GM12878 (cell line): ENCODE results near the gene AEN. TPM values are rescaled to one million over a fixed set of nuclear protein-coding genes. Genes with fewer than 3 reads are reported as not detected.

ENCODE experiments used
- ATF3 ChIP-seq: IDR thresholded peaks from 2 replicates; pipeline ENCODE4 v1.6.1; 2011; ENCODE audit warnings: low read depth, mild to moderate bottlenecking, low read length, moderate library complexity, borderline replicate concordance; ENCODE audit errors: extremely low read depth
- CBX5 ChIP-seq: sonication (generic); IDR thresholded peaks from 2 replicates; pipeline ENCODE4 v1.6.1; 2016; ENCODE audit warnings: low read depth, moderate library complexity, mild to moderate bottlenecking, inconsistent platforms
- DPF2 ChIP-seq: fragments of 450-650 bp; IDR thresholded peaks from 2 replicates; pipeline ENCODE4 v1.6.1; 2017; ENCODE audit warnings: mild to moderate bottlenecking
- E4F1 ChIP-seq: fragments of 450-650 bp; IDR thresholded peaks from 2 replicates; pipeline ENCODE4 v1.6.1; 2018; ENCODE audit warnings: borderline replicate concordance, mild to moderate bottlenecking; ENCODE audit not compliant: partially characterized antibody
- GABPA ChIP-seq: IDR thresholded peaks from 2 replicates; pipeline ENCODE4 v1.6.1; 2014; ENCODE audit warnings: antibody characterized with exemption, low read depth, mild to moderate bottlenecking, inconsistent platforms
- IKZF1 ChIP-seq: fragments of 450-650 bp; conservative IDR thresholded peaks from 2 replicates; pipeline ENCODE4 v1.6.1; 2017; ENCODE audit warnings: antibody characterized with exemption, mild to moderate bottlenecking
- LARP7 ChIP-seq: fragments of 450-650 bp; IDR thresholded peaks from 2 replicates; pipeline ENCODE4 v1.6.1; 2017; ENCODE audit warnings: mild to moderate bottlenecking
- MXI1 ChIP-seq: fragments of 150-350 bp; IDR thresholded peaks from 2 replicates; pipeline ENCODE4 v1.6.1; 2011; ENCODE audit warnings: low read depth, mild to moderate bottlenecking, inconsistent platforms, low read length, improper control_type of control experiment
- NFXL1 ChIP-seq: fragments of 450-650 bp; IDR thresholded peaks from 2 replicates; pipeline ENCODE4 v1.6.1; 2017; ENCODE audit warnings: antibody characterized with exemption, mild to moderate bottlenecking, borderline replicate concordance
- NR2C1 ChIP-seq: fragments of 450-650 bp; IDR thresholded peaks from 2 replicates; pipeline ENCODE4 v1.6.1; 2017; ENCODE audit warnings: antibody characterized with exemption, mild to moderate bottlenecking, moderate library complexity
- NR2C2 ChIP-seq: IDR thresholded peaks from 2 replicates; pipeline ENCODE4 v1.6.1; 2011; ENCODE audit warnings: borderline replicate concordance, low read depth; ENCODE audit not compliant: control insufficient read depth, insufficient read length
- POLR2AphosphoS2 ChIP-seq: IDR thresholded peaks from 2 replicates; pipeline ENCODE4 v1.6.1; 2011; ENCODE audit warnings: low read depth, mild to moderate bottlenecking, low read length, improper control_type of control experiment, moderate library complexity
- POLR2AphosphoS5 ChIP-seq: IDR thresholded peaks from 2 replicates; pipeline ENCODE4 v1.6.1; 2011; ENCODE audit warnings: mild to moderate bottlenecking, low read length, inconsistent platforms
- RFX5 ChIP-seq: IDR thresholded peaks from 2 replicates; pipeline ENCODE4 v1.6.1; 2011; ENCODE audit warnings: low read depth, low read length, improper control_type of control experiment
- USF1 ChIP-seq: IDR thresholded peaks from 2 replicates; pipeline ENCODE4 v1.6.1; 2011; ENCODE audit warnings: borderline replicate concordance, low read depth, mild to moderate bottlenecking, moderate library complexity, mixed read lengths, low read length; ENCODE audit not compliant: insufficient read depth; ENCODE audit errors: extremely low read length
- WRNIP1 ChIP-seq: IDR thresholded peaks from 2 replicates; pipeline ENCODE4 v1.6.1; 2011; ENCODE audit warnings: low read depth, low read length, improper control_type of control experiment, borderline replicate concordance
- YBX1 ChIP-seq: fragments of 450-650 bp; IDR thresholded peaks from 2 replicates; pipeline ENCODE4 v1.6.1; 2016; ENCODE audit warnings: antibody characterized with exemption
- ZSCAN29 ChIP-seq: fragments of 450-650 bp; IDR thresholded peaks from 2 replicates; pipeline ENCODE4 v1.6.1; 2017; ENCODE audit warnings: mild to moderate bottlenecking, moderate library complexity
- polyA plus RNA-seq, 11 experiments: library from polyadenylated mRNA; depleted of rRNA in 4 of 11; unstranded in 6 of 11; stranded (reverse) in 5 of 11; fragments of >200 nt; fragmentation: Nextera tagmentation in 4 of 11; fragmentation: Illumina TruSeq in 1 of 11; extraction: Ambion mirVana in 4 of 11; extraction: Trizol in 1 of 11; gene quantifications; 1 replicate in 1 of 11; 2 replicates in 10 of 11; pipeline versions ENCODE4 v1.2.1 to v1.2.3, GENCODE V29; 2011 to 2016; ENCODE audit warnings: inconsistent platforms in 2 of 11, missing spikeins in 2 of 11, low read depth in 1 of 11
- total RNA-seq, 4 experiments: library from RNA; depleted of rRNA in 3 of 4; stranded (reverse); fragments of >200 nt in 3 of 4; fragmentation: Illumina TruSeq in 1 of 4; extraction: Trizol in 1 of 4; gene quantifications; 2 replicates each; pipeline versions ENCODE4 v1.2.1 to v1.2.3, GENCODE V29; 2013 to 2021
- TF ChIP-seq, protein P1 (sequence below), 3 experiments: IDR thresholded peaks in 2 of 3; conservative IDR thresholded peaks in 1 of 3; 2 replicates each; pipeline ENCODE4 v1.5.1; 2011; ENCODE audit warnings: low read depth in 3 of 3, low read length in 3 of 3, mild to moderate bottlenecking in 3 of 3, control low read depth in 2 of 3, moderate library complexity in 2 of 3, inconsistent platforms in 1 of 3, mixed read lengths in 1 of 3; ENCODE audit not compliant: control insufficient read depth in 2 of 3, insufficient read depth in 1 of 3; ENCODE audit errors: extremely low read depth in 1 of 3
- TF ChIP-seq, protein P2 (sequence below): IDR thresholded peaks from 2 replicates; pipeline ENCODE4 v1.6.1; 2011; ENCODE audit warnings: mild to moderate bottlenecking, low read depth, low read length, moderate library complexity; ENCODE audit not compliant: insufficient replicate concordance

AEN gene
- total and polyA plus RNA-seq, 10 of the 15 experiments (the other 5 are each of a cell fraction or from before 2014, with no cell fraction given), result 11.7 to 81.2 (median 53.7) TPM

DNA sequence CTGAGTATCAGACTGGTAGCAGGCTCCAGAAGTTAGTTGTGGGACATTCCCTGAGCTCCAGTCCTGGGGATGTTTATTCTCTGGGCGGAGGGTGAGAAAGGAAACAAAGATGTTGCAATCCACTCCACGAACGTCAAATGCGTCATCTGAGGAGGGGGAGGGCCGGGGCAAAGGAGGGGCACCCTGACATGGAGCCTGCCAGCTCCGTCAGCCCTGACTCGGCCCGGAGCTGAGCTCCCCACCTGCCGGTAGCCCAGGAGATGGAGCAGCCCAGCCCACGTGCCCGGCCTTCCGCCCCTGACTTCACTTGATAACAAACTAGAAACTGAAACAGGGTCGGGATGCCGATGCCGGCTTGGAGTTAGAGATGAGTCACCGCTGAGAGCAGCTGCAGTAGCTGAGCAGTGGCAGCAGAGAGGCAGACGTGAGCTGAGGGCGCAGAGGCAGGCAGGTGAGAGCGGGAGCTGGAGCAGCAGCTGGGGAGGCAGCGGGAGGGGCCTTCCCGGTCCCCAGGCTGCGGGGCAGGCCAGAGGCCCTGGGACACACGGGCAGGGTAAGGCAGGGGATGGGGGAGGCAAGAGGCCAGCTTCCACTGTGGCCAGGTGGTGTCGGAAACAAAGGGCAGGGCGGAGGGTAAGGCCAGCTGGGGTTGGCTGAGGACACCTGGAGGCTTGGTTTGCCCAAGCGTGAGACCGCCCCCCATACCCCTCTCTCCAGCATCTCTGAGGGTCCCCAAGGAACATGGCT, 17.7 kb downstream of the AEN start, which contains the start of gene ISG20 (continued):
- TF ChIP-seq YBX1, result no peak
- TF ChIP-seq DPF2, result no peak; the same call in none of the 2 replicates
- TF ChIP-seq WRNIP1, result no peak
- peak; percentile 98 for TF ChIP-seq MXI1
- peak; percentile 72; the same call in 1 of the 2 replicates for TF ChIP-seq CBX5
- TF ChIP-seq E4F1, result peak; percentile 32
- peak; percentile 93 for TF ChIP-seq IKZF1
- TF ChIP-seq ZSCAN29, result no peak
- TF ChIP-seq, protein P1, sequence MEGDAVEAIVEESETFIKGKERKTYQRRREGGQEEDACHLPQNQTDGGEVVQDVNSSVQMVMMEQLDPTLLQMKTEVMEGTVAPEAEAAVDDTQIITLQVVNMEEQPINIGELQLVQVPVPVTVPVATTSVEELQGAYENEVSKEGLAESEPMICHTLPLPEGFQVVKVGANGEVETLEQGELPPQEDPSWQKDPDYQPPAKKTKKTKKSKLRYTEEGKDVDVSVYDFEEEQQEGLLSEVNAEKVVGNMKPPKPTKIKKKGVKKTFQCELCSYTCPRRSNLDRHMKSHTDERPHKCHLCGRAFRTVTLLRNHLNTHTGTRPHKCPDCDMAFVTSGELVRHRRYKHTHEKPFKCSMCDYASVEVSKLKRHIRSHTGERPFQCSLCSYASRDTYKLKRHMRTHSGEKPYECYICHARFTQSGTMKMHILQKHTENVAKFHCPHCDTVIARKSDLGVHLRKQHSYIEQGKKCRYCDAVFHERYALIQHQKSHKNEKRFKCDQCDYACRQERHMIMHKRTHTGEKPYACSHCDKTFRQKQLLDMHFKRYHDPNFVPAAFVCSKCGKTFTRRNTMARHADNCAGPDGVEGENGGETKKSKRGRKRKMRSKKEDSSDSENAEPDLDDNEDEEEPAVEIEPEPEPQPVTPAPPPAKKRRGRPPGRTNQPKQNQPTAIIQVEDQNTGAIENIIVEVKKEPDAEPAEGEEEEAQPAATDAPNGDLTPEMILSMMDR (IDR thresholded peaks at IDR 0.05 in 2 of 3, conservative IDR thresholded peaks at IDR 0.05 in 1 of 3; ENCODE audit: control insufficient read depth in 2 of 3, extremely low read depth in 1 of 3, insufficient read depth in 1 of 3, low read depth in 3 of 3, low read length in 3 of 3), result peak; percentile 39 to 53 (median 52); a peak in 4 of 6 replicates
- no peak for TF ChIP-seq RFX5
- TF ChIP-seq NR2C2, result no peak
- TF ChIP-seq NFXL1, result no peak
- 0 out of 2 replicates have a peak, but pooled peaks have one; percentile 34 for TF ChIP-seq GABPA
- TF ChIP-seq NR2C1, result no peak
- TF ChIP-seq ATF3, result peak; percentile 59; the same call in 1 of the 2 replicates
- peak; percentile 51 for TF ChIP-seq LARP7
- TF ChIP-seq POLR2AphosphoS5, result peak; percentile 98
- TF ChIP-seq USF1, result peak; percentile 89
- TF ChIP-seq POLR2AphosphoS2, result peak; percentile 71; the same call in 1 of the 2 replicates
- TF ChIP-seq, protein P2, sequence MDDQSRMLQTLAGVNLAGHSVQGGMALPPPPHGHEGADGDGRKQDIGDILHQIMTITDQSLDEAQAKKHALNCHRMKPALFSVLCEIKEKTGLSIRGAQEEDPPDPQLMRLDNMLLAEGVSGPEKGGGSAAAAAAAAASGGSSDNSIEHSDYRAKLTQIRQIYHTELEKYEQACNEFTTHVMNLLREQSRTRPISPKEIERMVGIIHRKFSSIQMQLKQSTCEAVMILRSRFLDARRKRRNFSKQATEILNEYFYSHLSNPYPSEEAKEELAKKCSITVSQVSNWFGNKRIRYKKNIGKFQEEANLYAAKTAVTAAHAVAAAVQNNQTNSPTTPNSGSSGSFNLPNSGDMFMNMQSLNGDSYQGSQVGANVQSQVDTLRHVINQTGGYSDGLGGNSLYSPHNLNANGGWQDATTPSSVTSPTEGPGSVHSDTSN, result peak; percentile 47
